Colonic mucosa (tissue), 4 donors: ENCODE data around the gene TMCC3. TPM values are rescaled to one million over a fixed set of nuclear protein-coding genes. Genes with fewer than 3 reads are reported as not detected.

Experiments
- DNase-seq: peaks from one replicate; pipeline ENCODE4 v3.0.0-alpha.2; 2020
- H3K27ac ChIP-seq: fragments of 200-600 bp; one replicate; pipeline ENCODE4 v1.8.0; 2021
- H3K27me3 ChIP-seq: fragments of 200-600 bp; one replicate; pipeline ENCODE4 v1.8.0; 2021
- H3K36me3 ChIP-seq: fragments of 200-600 bp; one replicate; pipeline ENCODE4 v1.8.0; 2021
- H3K4me1 ChIP-seq: fragments of 200-600 bp; one replicate; pipeline ENCODE4 v1.8.0; 2021; ENCODE audit warnings: mild to moderate bottlenecking
- H3K4me3 ChIP-seq: fragments of 200-600 bp; one replicate; pipeline ENCODE4 v1.8.0; 2021
- H3K9ac ChIP-seq, 2 donors: one replicate each; pipeline ENCODE4 v1.7.0; 2013; ENCODE audit warnings: control low read depth in 2 of 2, low read depth in 2 of 2, low read length in 2 of 2
- H3K9me3 ChIP-seq: fragments of 200-600 bp; one replicate; pipeline ENCODE4 v1.8.0; 2021
- CTCF ChIP-seq: fragments of 200-600 bp; IDR thresholded peaks from one replicate; pipeline ENCODE4 v1.8.0; 2022; ENCODE audit warnings: antibody characterized with exemption, mild to moderate bottlenecking
- intact Hi-C: fragments of 100-400 bp; cut with DNase I; formaldehyde crosslinking; loops from one replicate; pipeline ENCODE4 v1.14.1; 2022
- total RNA-seq, 2 donors: library from RNA; stranded (reverse); fragmentation: NEBNext Ultra II Directional in 1 of 2; extraction: Animal tissue kit (Norgen Biotek cat#: 25700) in 1 of 2; gene quantifications; one replicate each; pipeline ENCODE4 v1.2.1, GENCODE V29; 2021
- donor health status: healthy.
- donor health status: DM: no; HTN: no; CAD: no.
- donor health status: DM: no; HTN: no; CAD: no.

Gene TMCC3
- total RNA-seq, 2 donors from 2014 or later = 21.4 to 77.4 TPM

DNA sequence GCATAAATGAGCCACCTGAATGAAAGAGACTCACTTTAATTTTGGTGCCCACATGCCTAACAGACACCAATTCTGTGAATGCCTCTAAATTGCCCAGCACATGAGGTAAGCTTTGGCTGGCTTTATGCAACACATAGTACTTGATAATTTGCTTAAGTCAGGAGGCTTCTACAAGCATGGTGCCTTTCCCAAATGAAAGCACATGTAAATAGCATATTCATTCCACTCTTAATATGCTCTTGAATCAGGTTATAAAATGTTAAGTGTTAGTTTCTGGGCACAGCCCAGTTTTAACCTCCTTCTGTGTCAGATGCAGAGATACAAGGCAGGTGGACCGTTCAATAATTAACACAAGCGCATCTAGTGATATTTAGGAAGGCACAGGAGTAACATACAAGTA is 15.6 kb downstream of the TMCC3 start:
- no peak for DNase-seq
- Histone ChIP-seq H3K4me1 (no peaks in the 10 kb centered on the region), H3K9ac (no peak overlapping the region), H3K36me3 (no peaks in the 10 kb centered on the region), H3K27me3 (no peaks in the 10 kb centered on the region), H3K4me3 (no peak overlapping the region), H3K27ac (no peak overlapping the region), H3K9me3 (no peaks in the 10 kb centered on the region)
- intact Hi-C loops = no loop called here
- TF ChIP-seq CTCF = no peak

- no peak overlapping the region for H3K4me3 ChIP-seq
- no peaks in the 10 kb centered on the region for H3K27me3 ChIP-seq
- no peak for DNase-seq
- no peaks in the 10 kb centered on the region for H3K36me3 ChIP-seq
- TF ChIP-seq CTCF = no peak
- H3K4me1 ChIP-seq = no peaks in the 10 kb centered on the region
- H3K27ac ChIP-seq = no peak overlapping the region
- intact Hi-C loops = no loop called here
- H3K9ac ChIP-seq = no peak overlapping the region
- no peaks in the 10 kb centered on the region for H3K9me3 ChIP-seq
These were observed 17.0 kb downstream of the TMCC3 start for GRCh38 chr12:94633401-94633800.

DNA sequence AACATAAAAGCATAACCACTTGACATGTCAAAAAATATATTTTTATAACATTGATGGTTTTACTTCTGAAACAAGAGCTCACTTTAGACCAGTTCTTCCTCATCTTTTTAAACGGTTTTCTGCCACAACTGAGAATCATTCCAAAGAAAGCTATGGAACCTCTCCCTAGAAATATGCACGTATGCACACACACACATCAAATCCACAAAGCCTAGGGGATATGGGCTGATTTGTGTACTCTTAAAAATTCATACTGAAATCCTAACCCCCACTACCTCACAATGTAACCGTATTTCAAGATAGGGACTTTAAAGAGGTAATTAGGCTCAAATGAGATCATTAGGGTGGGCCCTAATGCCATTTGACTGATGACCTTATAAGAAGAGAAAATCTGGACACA is 19.3 kb downstream of the TMCC3 start:
- no peak overlapping the region for H3K27ac ChIP-seq
- H3K36me3 ChIP-seq = no peaks in the 10 kb centered on the region
- H3K4me3 ChIP-seq = no peak overlapping the region
- no peak for DNase-seq
- H3K9me3 ChIP-seq = no peaks in the 10 kb centered on the region
- intact Hi-C loops = no loop called here
- TF ChIP-seq CTCF = no peak
- H3K4me1 ChIP-seq = no peaks in the 10 kb centered on the region
- H3K9ac ChIP-seq = no peak overlapping the region
- H3K27me3 ChIP-seq = no peaks in the 10 kb centered on the region

GRCh38 chr12:94628819-94629472 is 21.4 kb downstream of the TMCC3 start:
- intact Hi-C loops = no loop called here
- no peaks in the 10 kb centered on the region for H3K27me3 ChIP-seq
- no peak for TF ChIP-seq CTCF
- H3K27ac ChIP-seq = no peak overlapping the region
- H3K4me1 ChIP-seq = no peaks in the 10 kb centered on the region
- no peaks in the 10 kb centered on the region for H3K36me3 ChIP-seq
- H3K9me3 ChIP-seq = no peaks in the 10 kb centered on the region
- no peak overlapping the region for H3K9ac ChIP-seq
- H3K4me3 ChIP-seq = no peak overlapping the region
- DNase-seq = no peak

DNA sequence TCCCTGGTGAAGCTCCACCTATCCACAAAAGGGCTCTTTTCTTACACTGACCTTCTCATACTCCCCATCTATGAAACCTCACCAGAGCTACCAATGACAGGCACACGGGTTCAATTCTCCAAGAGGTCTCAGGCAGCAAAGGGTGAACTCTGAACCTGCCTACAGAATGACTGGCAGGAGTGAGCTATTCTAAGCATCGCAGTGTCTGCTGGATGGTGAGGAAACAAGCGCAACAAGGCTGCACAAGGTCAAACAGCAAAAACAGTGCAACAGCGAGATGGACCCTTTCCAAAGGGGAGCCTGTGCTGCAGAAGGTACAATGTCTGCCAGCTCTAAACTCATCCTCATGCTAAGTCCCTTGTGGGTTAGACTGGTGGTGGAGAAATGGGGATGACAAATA is 22.0 kb downstream of the TMCC3 start:
- no peaks in the 10 kb centered on the region for H3K36me3 ChIP-seq
- no peaks in the 10 kb centered on the region for H3K9me3 ChIP-seq
- H3K27ac ChIP-seq = no peak overlapping the region
- no peaks in the 10 kb centered on the region for H3K4me1 ChIP-seq
- no peaks in the 10 kb centered on the region for H3K27me3 ChIP-seq
- intact Hi-C loops = no loop called here
- TF ChIP-seq CTCF = no peak
- DNase-seq = no peak
- no peak overlapping the region for H3K9ac ChIP-seq
- H3K4me3 ChIP-seq = no peak overlapping the region
